Thoracic aorta (tissue), 2 donors: ENCODE results near the gene HOXC11. TPM values are rescaled to one million over a fixed set of nuclear protein-coding genes. Genes with fewer than 3 reads are reported as not detected.

Experiments used
- ATAC-seq: fragments of 150-250 bp; one replicate; pipeline ENCODE4 v1.8.0; 2017; ENCODE audit warnings: low read depth; ENCODE audit not compliant: insufficient number of reproducible peaks, low FRiP score
- DNase-seq: peaks from one replicate; pipeline ENCODE4 v3.0.0-alpha.2; 2020; ENCODE audit warnings: low spot score
- H3K27ac ChIP-seq, 2 donors: fragments of 200-600 bp; sonication (generic); 1 replicate in 1 of 2; 2 replicates in 1 of 2; pipeline ENCODE4 v1.5.1; 2016; ENCODE audit warnings: mild to moderate bottlenecking in 2 of 2, moderate library complexity in 2 of 2
- H3K27me3 ChIP-seq: fragments of 200-600 bp; sonication (generic); replicated peaks from 2 replicates; pipeline ENCODE4 v1.6.0; 2016; ENCODE audit warnings: mild to moderate bottlenecking; ENCODE audit not compliant: insufficient read depth
- H3K36me3 ChIP-seq: fragments of 200-600 bp; sonication (generic); one replicate; pipeline ENCODE4 v1.5.1; 2016
- H3K4me1 ChIP-seq, 2 donors: fragments of 200-600 bp; sonication (generic); 1 replicate in 1 of 2; 2 replicates in 1 of 2; pipeline versions ENCODE4 v1.5.1 to v1.6.0; 2016; ENCODE audit warnings: low read depth in 2 of 2, mild to moderate bottlenecking in 1 of 2; ENCODE audit not compliant: control insufficient read depth in 1 of 2
- H3K4me3 ChIP-seq: fragments of 200-600 bp; sonication (generic); 2 replicates; pipeline ENCODE4 v1.5.1; 2016; ENCODE audit warnings: mild to moderate bottlenecking
- H3K9me3 ChIP-seq: fragments of 200-600 bp; sonication (generic); 2 replicates; pipeline ENCODE4 v1.5.1; 2016
- total RNA-seq, 2 donors: library from RNA; depleted of rRNA; stranded (reverse); fragments of >200 nt; gene quantifications; one replicate each; pipeline versions ENCODE4 v1.1.0 to v1.2.3, GENCODE V29; 2016
- TF ChIP-seq, protein P1 (sequence below): fragments of 200-600 bp; sonication (generic); IDR thresholded peaks from one replicate; pipeline ENCODE4 v1.5.1; 2019; ENCODE audit warnings: antibody characterized with exemption

The HOXC11 gene
- total RNA-seq, 2 donors from 2014 or later, result not detected

- H3K27me3 ChIP-seq, result peaks cover 75% of the 10 kb centered on the region
- no peaks in the 10 kb centered on the region for H3K9me3 ChIP-seq
- H3K36me3 ChIP-seq, result no peaks in the 10 kb centered on the region
- peak overlapping the region in 1 of 2 donors; percentile 33 for H3K27ac ChIP-seq
- H3K4me1 ChIP-seq, result peaks cover 15 to 36% of the 10 kb centered on the region in 2 donors
- TF ChIP-seq, protein P1, sequence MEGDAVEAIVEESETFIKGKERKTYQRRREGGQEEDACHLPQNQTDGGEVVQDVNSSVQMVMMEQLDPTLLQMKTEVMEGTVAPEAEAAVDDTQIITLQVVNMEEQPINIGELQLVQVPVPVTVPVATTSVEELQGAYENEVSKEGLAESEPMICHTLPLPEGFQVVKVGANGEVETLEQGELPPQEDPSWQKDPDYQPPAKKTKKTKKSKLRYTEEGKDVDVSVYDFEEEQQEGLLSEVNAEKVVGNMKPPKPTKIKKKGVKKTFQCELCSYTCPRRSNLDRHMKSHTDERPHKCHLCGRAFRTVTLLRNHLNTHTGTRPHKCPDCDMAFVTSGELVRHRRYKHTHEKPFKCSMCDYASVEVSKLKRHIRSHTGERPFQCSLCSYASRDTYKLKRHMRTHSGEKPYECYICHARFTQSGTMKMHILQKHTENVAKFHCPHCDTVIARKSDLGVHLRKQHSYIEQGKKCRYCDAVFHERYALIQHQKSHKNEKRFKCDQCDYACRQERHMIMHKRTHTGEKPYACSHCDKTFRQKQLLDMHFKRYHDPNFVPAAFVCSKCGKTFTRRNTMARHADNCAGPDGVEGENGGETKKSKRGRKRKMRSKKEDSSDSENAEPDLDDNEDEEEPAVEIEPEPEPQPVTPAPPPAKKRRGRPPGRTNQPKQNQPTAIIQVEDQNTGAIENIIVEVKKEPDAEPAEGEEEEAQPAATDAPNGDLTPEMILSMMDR, result no peak
- H3K4me3 ChIP-seq, result no peak overlapping the region
- no peak for DNase-seq
- no peak for ATAC-seq
Observed at GRCh38 chr12:53986686-53987483, 14.0 kb downstream of the HOXC11 start.

GRCh38 chr12:53987787-53988230 is 14.9 kb downstream of the HOXC11 start:
- TF ChIP-seq, protein P1, result no peak
- H3K36me3 ChIP-seq, result no peaks in the 10 kb centered on the region
- H3K27ac ChIP-seq, result peak overlapping the region in 1 of 2 donors; percentile 24
- peaks cover 15 to 36% of the 10 kb centered on the region in 2 donors for H3K4me1 ChIP-seq
- no peak overlapping the region for H3K4me3 ChIP-seq
- no peaks in the 10 kb centered on the region for H3K9me3 ChIP-seq
- DNase-seq, result no peak
- ATAC-seq, result no peak
- H3K27me3 ChIP-seq, result peaks cover 76% of the 10 kb centered on the region

DNA sequence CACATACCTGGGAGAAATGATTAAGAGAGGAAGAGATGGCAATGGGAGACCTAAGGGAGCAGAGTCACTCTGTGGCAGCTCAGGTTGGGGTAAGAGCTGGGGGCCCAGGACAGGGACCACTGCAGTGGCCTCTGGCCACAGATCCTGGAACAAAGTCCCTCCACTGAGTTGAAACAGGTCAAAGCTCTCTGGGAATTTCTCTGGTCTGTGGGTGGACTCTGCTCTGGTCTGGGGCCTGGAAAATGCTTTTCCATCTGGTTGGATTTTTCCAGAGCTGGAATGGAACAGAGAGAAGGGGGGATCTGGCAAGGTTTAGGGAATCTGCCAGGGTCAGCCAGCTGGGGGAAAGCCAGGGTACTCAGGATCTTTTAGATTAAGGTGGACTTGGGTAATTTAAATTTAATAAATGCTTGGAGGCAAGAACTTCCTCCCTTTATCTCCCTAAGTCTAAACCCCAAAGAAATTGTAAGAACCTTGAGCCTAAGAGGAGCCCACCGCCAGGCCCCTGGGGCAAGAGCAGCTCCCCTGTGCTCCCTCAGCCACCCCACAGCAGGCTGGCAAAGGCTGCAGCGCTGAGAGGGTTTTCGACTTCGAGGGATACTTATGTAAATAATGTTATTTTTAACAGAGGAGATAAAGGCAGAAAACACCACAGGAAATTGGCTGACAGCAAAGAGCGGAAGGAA is 15.8 kb downstream of the HOXC11 start:
- peak overlapping the region in 1 of 2 donors; percentile 24 for H3K27ac ChIP-seq
- H3K36me3 ChIP-seq, result no peaks in the 10 kb centered on the region
- TF ChIP-seq, protein P1, result no peak
- H3K27me3 ChIP-seq, result peaks cover 82% of the 10 kb centered on the region
- ATAC-seq (no peak), DNase-seq (no peak)
- H3K9me3 ChIP-seq, result no peaks in the 10 kb centered on the region
- peaks cover 15 to 36% of the 10 kb centered on the region in 2 donors for H3K4me1 ChIP-seq
- no peak overlapping the region for H3K4me3 ChIP-seq

DNA sequence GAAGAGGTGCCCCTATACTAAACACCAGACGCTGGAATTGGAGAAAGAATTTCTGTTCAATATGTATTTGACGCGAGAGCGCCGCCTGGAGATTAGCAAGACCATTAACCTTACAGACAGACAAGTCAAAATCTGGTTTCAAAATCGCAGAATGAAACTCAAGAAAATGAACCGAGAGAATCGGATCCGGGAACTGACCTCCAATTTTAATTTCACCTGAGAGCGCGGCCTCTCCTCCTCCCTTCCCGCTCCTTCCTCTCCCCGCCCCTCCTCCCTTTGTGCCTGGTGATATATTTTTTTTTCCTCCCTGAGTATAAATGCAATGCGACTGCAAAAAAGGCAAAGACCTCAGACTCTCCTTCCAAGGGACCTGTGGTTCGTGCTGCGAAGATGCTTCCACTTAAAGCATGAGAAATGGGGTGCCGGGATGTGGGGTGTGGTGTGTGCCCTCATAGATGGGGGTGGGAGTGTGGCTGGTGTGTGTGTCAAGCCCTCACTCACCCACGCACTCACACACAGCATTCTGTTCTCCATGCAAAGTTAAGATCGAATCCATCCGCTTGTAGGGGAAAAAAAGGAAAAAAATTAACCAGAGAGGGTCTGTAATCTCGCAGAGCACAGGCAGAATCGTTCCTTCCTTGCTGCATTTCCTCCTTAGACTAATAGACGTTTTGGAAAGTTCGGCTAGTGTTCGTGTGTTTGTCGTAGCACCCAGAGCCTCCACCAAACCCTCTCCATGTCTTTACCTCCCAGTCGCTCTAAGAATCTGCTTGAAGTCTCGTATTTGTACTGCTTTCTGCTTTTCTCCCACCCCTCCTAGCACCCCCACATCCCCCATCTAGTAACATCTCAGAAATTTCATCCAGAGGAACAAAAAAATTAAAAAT is 16.5 kb downstream of the HOXC11 start:
- no peaks in the 10 kb centered on the region for H3K9me3 ChIP-seq
- H3K27ac ChIP-seq, result peak overlapping the region in 1 of 2 donors; percentile 42
- H3K27me3 ChIP-seq, result peaks cover 90% of the 10 kb centered on the region
- H3K4me3 ChIP-seq, result no peak overlapping the region
- TF ChIP-seq, protein P1, result no peak
- DNase-seq (no peak), ATAC-seq (no peak)
- H3K4me1 ChIP-seq, result peaks cover 18 to 43% of the 10 kb centered on the region in 2 donors
- no peaks in the 10 kb centered on the region for H3K36me3 ChIP-seq
